TTC549 (cell line): Measurements from ENCODE around the gene CHSY3.

Experiments
- FAIRE-seq: peaks from 2 replicates; lab custom pipeline; 2012; peaks lifted over from hg19 to GRCh38; lab: Jason Lieb, UNC

The CHSY3 gene

GRCh38 chr5:130025511-130025910 lies 121.2 kb downstream of the CHSY3 start:
- no peak for FAIRE-seq

- FAIRE-seq: no peak
Measured at GRCh38 chr5:130032807-130033206, 128.5 kb downstream of the CHSY3 start.

- no peak for FAIRE-seq
Measured at GRCh38 chr5:130034566-130035210, 130.4 kb downstream of the CHSY3 start.

- FAIRE-seq: no peak
Measured at GRCh38 chr5:130035388-130035787, 131.1 kb downstream of the CHSY3 start.

GRCh38 chr5:130037905-130038304 lies 133.6 kb downstream of the CHSY3 start:
- no peak for FAIRE-seq

- no peak for FAIRE-seq
Measured at GRCh38 chr5:130043834-130044233, 139.6 kb downstream of the CHSY3 start.

- FAIRE-seq: no peak
Measured at GRCh38 chr5:130045334-130045733, 141.1 kb downstream of the CHSY3 start.

- no peak for FAIRE-seq
Measured at GRCh38 chr5:130050585-130050984, 146.3 kb downstream of the CHSY3 start.

GRCh38 chr5:130052752-130053151 lies 148.5 kb downstream of the CHSY3 start:
- no peak for FAIRE-seq

- no peak for FAIRE-seq
Measured at GRCh38 chr5:130055572-130055971, 151.3 kb downstream of the CHSY3 start.

GRCh38 chr5:130061746-130062145 lies 157.5 kb downstream of the CHSY3 start:
- FAIRE-seq: no peak

GRCh38 chr5:130063603-130064002 lies 159.3 kb downstream of the CHSY3 start:
- no peak for FAIRE-seq

GRCh38 chr5:130064484-130064883 lies 160.2 kb downstream of the CHSY3 start:
- no peak for FAIRE-seq

- no peak for FAIRE-seq
Measured at GRCh38 chr5:130065617-130066016, 161.4 kb downstream of the CHSY3 start.

- no peak for FAIRE-seq
Measured at GRCh38 chr5:130066644-130067043, 162.4 kb downstream of the CHSY3 start.

GRCh38 chr5:130067364-130067763 lies 163.1 kb downstream of the CHSY3 start:
- no peak for FAIRE-seq

- no peak for FAIRE-seq
Measured at GRCh38 chr5:130068101-130068500, 163.8 kb downstream of the CHSY3 start.

GRCh38 chr5:130068988-130069387 lies 164.7 kb downstream of the CHSY3 start:
- no peak for FAIRE-seq

GRCh38 chr5:130074820-130075219 lies 170.6 kb downstream of the CHSY3 start:
- FAIRE-seq: no peak

- FAIRE-seq: no peak
Measured at GRCh38 chr5:130077007-130077406, 172.7 kb downstream of the CHSY3 start.

GRCh38 chr5:130078661-130079060 lies 174.4 kb downstream of the CHSY3 start:
- no peak for FAIRE-seq

GRCh38 chr5:130090569-130091270 lies 186.5 kb downstream of the CHSY3 start:
- FAIRE-seq: no peak

- FAIRE-seq: no peak
Measured at GRCh38 chr5:130092991-130093390, 188.7 kb downstream of the CHSY3 start.

- no peak for FAIRE-seq
Measured at GRCh38 chr5:130096483-130096882, 192.2 kb downstream of the CHSY3 start.
